Measurements from ENCODE around the gene CCNA1.

The CCNA1 gene

GRCh38 chr13:36450534-36450933, 18.2 kb downstream of the CCNA1 start:
- TF ChIP-seq CTCF (conservative IDR thresholded peaks at IDR 0.05) (no peak), ZFX (IDR thresholded peaks at IDR 0.05) (no peak)
- H3K27ac ChIP-seq = no peak overlapping the region

GRCh38 chr13:36453516-36453915, 21.2 kb downstream of the CCNA1 start:
- no peak for TF ChIP-seq ZFX (IDR thresholded peaks at IDR 0.05)
- peak; percentile 28 for TF ChIP-seq CTCF (conservative IDR thresholded peaks at IDR 0.05)
- no peak overlapping the region for H3K27ac ChIP-seq

- no peak overlapping the region for H3K27ac ChIP-seq
- TF ChIP-seq CTCF (conservative IDR thresholded peaks at IDR 0.05) = no peak
- TF ChIP-seq ZFX (IDR thresholded peaks at IDR 0.05) = no peak
Measured at GRCh38 chr13:36454121-36454520, 21.8 kb downstream of the CCNA1 start.

GRCh38 chr13:36454987-36455386, 22.7 kb downstream of the CCNA1 start:
- TF ChIP-seq ZFX (IDR thresholded peaks at IDR 0.05) (no peak), CTCF (conservative IDR thresholded peaks at IDR 0.05) (no peak)
- no peak overlapping the region for H3K27ac ChIP-seq

GRCh38 chr13:36456577-36456976, 24.3 kb downstream of the CCNA1 start:
- H3K27ac ChIP-seq = no peak overlapping the region
- TF ChIP-seq CTCF (conservative IDR thresholded peaks at IDR 0.05) = no peak
- no peak for TF ChIP-seq ZFX (IDR thresholded peaks at IDR 0.05)

GRCh38 chr13:36461506-36461905, 29.2 kb downstream of the CCNA1 start:
- TF ChIP-seq ZFX (IDR thresholded peaks at IDR 0.05) (no peak), CTCF (conservative IDR thresholded peaks at IDR 0.05) (no peak)
- H3K27ac ChIP-seq = no peak overlapping the region

GRCh38 chr13:36475468-36475867, 43.2 kb downstream of the CCNA1 start:
- H3K27ac ChIP-seq = no peak overlapping the region
- no peak for TF ChIP-seq ZFX (IDR thresholded peaks at IDR 0.05)
- peak; percentile 16; the same call in 1 of the 2 replicates for TF ChIP-seq CTCF (conservative IDR thresholded peaks at IDR 0.05)
